LNCaP clone FGC (cell line): ENCODE results near the gene SSTR4.

Source experiments
- DNase-seq: peaks from one replicate; pipeline ENCODE4 v3.0.0-alpha.2; 2011; ENCODE audit warnings: low read depth
- H3K4me3 ChIP-seq: 2 replicates; pipeline ENCODE4 v1.5.1; 2011; ENCODE audit warnings: mild to moderate bottlenecking, low read depth, low read length, control low read depth
- CTCF ChIP-seq: IDR thresholded peaks from 2 replicates; pipeline ENCODE4 v1.5.1; 2012; ENCODE audit warnings: mild to moderate bottlenecking; ENCODE audit not compliant: control insufficient read depth, insufficient read depth; ENCODE audit errors: extremely low read depth

SSTR4 gene

GRCh38 chr20:23047738-23048214 is 12.7 kb downstream of the SSTR4 start:
- DNase-seq, result no peak
- H3K4me3 ChIP-seq, result no peak overlapping the region
- peak; percentile 19; the same call in 1 of the 2 replicates for TF ChIP-seq CTCF

GRCh38 chr20:23048283-23049200 is 13.4 kb downstream of the SSTR4 start:
- no peak overlapping the region; the same call in 1 of the 2 replicates for H3K4me3 ChIP-seq
- no peak for DNase-seq
- peak; percentile 72 for TF ChIP-seq CTCF

- no peak within 1 kb of the TSS; the same call in 1 of the 2 replicates for H3K4me3 ChIP-seq
- DNase-seq, result no peak
- no peak for TF ChIP-seq CTCF
Observed at GRCh38 chr20:23049201-23050075, 14.3 kb downstream of the SSTR4 start, which contains the start of gene THBD. Gene THBD (minus strand): TSS chr20:23049672. CDS start chr20:23049504, 168 bp downstream.

- no peak for DNase-seq
- H3K4me3 ChIP-seq, result no peak overlapping the region
- TF ChIP-seq CTCF, result no peak
Observed at GRCh38 chr20:23050076-23050838, 15.1 kb downstream of the SSTR4 start.

- H3K4me3 ChIP-seq, result no peak overlapping the region
- TF ChIP-seq CTCF, result peak; percentile 33; the same call in 1 of the 2 replicates
- DNase-seq, result peak; percentile 14
Observed at GRCh38 chr20:23050847-23051627, 15.9 kb downstream of the SSTR4 start.
